NCI-H1694 (cell line): ENCODE data around the gene PPAT.
"Not testable (repeated sequence)": the region's sequence is repeated elsewhere in the genome, so short reads cannot be mapped to it uniquely, and the experiment has no call there.

Source experiments
- DNase-seq: peaks from one replicate; lab custom pipeline; 2025; lab: John Stamatoyannopoulos, UW

The PPAT gene

DNA sequence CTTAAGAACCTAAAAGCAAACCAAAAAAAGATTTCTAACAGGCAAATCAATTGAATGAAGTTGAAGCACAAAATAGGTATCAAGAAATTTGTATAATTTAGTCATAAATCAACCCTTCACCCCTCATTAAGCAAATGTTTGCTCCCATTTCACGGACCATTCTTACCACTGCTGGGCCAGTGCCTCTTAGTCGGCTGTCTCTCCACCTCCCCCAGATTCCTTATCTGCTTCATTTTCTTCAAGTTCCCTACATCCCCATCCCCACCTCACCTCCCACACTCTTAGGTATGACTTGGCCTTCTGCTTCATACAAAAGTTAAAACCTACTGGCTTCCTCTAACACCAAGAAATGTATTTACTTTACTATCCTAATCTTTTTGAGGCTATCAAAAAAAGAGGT is 60.0 kb downstream of the PPAT start:
- DNase-seq, result no peak

GRCh38 chr4:56374956-56375355 is 60.5 kb downstream of the PPAT start:
- DNase-seq, result no peak

- no peak for DNase-seq
Measured at GRCh38 chr4:56372774-56373173, 62.6 kb downstream of the PPAT start.

DNA sequence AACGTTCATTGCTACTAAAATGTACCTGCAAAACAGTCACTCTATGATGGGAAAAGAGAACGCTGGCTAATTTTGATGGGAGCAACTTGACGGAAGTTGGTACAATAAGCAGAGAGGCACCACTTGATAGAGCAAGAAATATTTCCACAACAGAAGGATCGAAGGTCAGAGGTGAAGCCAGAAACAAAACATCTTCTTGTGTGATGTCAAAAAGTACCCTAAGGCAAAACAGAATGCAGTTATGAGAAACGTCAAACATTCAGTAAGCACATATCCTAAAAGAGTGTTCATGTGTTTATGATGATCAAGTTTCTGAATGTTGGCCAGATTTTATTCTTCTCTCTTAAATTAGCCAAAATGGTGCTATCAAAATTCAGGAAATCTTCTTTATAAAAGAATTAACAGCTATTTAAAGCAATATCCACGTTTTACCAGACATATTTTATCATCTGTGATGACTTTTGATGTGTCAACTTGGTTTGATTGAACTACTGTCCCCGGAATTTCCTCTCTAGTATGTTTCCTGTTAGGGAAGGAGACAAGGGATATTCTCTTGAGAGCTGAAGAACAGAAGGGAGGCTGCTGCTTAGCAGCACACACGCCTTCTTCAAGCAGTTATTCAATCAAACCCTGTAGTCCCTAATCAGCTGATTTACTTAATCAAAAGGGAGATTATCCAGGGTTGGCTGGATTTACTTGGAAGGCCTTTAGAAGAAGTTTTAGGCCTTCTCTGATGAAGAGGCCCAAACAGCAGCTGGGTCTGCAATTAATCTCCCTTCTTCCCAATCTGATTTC is 63.8 kb downstream of the PPAT start:
- no peak for DNase-seq

DNA sequence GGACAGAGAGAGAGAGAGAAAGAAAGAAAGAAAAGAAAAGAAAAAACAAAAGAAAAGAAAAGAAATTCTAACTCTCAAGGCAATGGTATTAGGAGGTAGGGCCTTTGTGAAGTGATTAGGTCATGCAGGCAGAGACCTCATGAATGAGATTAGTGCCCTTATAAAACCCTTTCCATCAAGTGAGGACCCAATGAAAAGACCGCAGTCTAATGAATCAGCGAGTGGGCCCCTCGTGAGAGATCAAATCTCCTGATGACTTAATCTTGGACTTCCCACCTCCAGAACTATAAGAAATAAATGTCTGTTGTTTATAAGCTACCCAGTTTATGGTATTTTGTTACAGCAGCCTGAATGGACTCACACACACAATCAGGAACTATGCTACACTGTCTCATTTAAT is 65.0 kb downstream of the PPAT start:
- no peak for DNase-seq

DNA sequence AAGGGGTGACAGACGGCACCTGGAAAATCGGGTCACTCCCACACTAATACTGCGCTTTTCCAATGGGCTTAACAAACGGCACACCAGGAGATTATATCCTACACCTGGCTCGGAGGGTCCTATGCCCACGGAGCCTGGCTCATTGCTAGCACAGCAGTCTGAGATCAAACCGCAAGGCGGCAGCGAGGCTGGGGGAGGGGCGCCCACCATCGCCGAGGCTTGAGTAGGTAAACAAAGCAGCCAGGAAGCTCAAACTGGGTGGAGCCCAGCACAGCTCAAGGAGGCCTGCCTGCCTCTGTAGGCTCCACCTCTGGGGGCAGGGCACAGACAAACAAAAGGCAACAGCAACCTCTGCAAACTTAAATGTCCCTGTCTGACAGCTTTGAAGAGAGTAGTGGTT is 72.4 kb downstream of the PPAT start:
- DNase-seq, result not testable (repeated sequence)

GRCh38 chr4:56360071-56360470 is 75.3 kb downstream of the PPAT start:
- DNase-seq, result no peak

GRCh38 chr4:56356650-56357049 is 78.8 kb downstream of the PPAT start:
- no peak for DNase-seq

DNA sequence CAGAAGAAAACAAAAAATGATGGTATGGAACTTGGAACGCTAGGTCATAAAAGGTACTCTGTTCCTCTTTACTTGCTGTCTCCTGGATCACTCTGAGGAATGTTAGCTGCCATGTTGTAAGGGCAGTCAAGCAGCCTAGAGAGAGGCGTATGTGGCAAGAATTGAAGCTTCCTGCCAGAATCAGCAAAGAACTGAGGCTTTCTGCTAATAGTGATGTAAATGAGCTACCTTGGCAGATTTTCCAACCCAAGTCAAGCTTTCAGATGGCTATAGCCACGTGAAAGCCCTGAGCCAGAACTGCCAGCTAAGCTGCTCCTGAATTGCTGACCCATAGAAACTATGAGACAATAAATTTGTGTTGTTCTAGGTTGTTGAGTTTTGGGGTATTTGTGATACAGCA is 86.8 kb downstream of the PPAT start:
- no peak for DNase-seq

DNA sequence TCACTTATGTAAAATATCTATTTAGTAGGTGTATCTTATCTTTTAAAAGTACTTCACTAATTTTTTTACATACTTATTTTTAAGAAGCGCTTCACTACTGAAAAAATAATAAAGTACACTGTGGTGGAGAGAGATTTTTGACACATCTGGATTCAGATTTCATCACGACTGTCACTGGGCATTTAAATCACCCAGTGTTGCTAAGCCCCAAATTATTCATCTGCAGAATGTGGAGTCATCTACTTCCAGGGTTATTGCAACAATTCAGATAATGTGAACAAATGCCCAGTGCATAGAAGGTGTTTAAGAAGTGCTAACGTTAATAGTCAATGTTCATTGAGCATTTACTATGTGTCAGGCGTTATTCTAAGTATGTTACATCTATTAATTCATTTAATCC is 90.0 kb downstream of the PPAT start:
- no peak for DNase-seq
